ENCODE results near the gene SCN5A. TPM values are rescaled to one million over a fixed set of nuclear protein-coding genes. Genes with fewer than 3 reads are reported as not detected.

The SCN5A gene
- total and polyA plus RNA-seq, 2 donors (not counting 1 experiment from before 2014, with no cell fraction given) = 0.20 to 0.37 TPM

DNA sequence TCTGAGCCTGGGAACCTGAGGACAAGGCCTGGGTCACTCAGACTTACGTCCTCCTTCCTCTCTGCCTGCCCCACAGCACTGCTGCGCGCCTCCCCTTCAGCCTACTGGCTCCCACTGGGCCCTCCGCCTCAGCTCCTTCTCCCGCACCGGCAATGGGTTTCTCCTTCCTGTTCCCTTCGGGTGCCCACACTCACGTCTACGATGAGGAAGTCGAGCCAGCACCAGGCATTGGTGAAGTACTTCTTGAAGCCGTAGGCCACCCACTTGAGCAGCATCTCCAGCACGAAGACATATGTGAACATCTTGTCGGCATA lies 83.3 kb downstream of the SCN5A start:
- H4K20me1 ChIP-seq (ENCODE audit: control insufficient read depth, insufficient read depth, low read length, poor library complexity, severe bottlenecking) = no peaks in the 10 kb centered on the region
- H3K9me3 Mint-ChIP-seq (ENCODE audit: insufficient read depth) = no peaks in the 10 kb centered on the region
- H3K4me1 Mint-ChIP-seq = no peaks in the 10 kb centered on the region
- intact Hi-C loops (cut with micrococcal nuclease) = no loop called here
- POLR2A ChIA-PET = no interaction called here
- H3K27ac ChIP-seq (ENCODE audit: low read length in 2 of 2) = no peak overlapping the region
- no peak overlapping the region for H3K9ac ChIP-seq (ENCODE audit: low read length)
- H3K9me3 ChIP-seq (ENCODE audit: control extremely low read depth in 1 of 3, control insufficient read depth in 2 of 3, insufficient read depth in 1 of 3, low read length in 2 of 3) = no peaks in the 10 kb centered on the region
- no peaks in the 10 kb centered on the region for H3K27me3 Mint-ChIP-seq
- 88% methylated on average over 13 of the region's 13 CpGs for WGBS (ENCODE audit: insufficient coverage)
- TF ChIP-seq, protein P1, sequence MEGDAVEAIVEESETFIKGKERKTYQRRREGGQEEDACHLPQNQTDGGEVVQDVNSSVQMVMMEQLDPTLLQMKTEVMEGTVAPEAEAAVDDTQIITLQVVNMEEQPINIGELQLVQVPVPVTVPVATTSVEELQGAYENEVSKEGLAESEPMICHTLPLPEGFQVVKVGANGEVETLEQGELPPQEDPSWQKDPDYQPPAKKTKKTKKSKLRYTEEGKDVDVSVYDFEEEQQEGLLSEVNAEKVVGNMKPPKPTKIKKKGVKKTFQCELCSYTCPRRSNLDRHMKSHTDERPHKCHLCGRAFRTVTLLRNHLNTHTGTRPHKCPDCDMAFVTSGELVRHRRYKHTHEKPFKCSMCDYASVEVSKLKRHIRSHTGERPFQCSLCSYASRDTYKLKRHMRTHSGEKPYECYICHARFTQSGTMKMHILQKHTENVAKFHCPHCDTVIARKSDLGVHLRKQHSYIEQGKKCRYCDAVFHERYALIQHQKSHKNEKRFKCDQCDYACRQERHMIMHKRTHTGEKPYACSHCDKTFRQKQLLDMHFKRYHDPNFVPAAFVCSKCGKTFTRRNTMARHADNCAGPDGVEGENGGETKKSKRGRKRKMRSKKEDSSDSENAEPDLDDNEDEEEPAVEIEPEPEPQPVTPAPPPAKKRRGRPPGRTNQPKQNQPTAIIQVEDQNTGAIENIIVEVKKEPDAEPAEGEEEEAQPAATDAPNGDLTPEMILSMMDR (IDR thresholded peaks at IDR 0.05) = no peak
- DNase-seq = no peak
- H2AFZ ChIP-seq (ENCODE audit: insufficient read depth, low read depth, low read length, poor library complexity, severe bottlenecking) = no peak overlapping the region
- ATAC-seq (ENCODE audit: low read depth) = no peak
- no peaks in the 10 kb centered on the region for H3K4me1 ChIP-seq (ENCODE audit: control insufficient read depth in 2 of 2, insufficient read depth in 2 of 2, low read length in 2 of 2)
- H3K4me3 ChIP-seq (ENCODE audit: control extremely low read depth in 1 of 5, extremely low read depth in 1 of 5, insufficient read depth in 1 of 5, low read depth in 2 of 5, low read length in 4 of 5) = no peak overlapping the region
- no peaks in the 10 kb centered on the region for H3K27me3 ChIP-seq (replicated peaks in 1 of 4; ENCODE audit: control extremely low read depth in 1 of 4, control insufficient read depth in 3 of 4, insufficient read depth in 4 of 4, low read length in 3 of 4)
- no peak overlapping the region for H3K4me2 ChIP-seq (replicated peaks; ENCODE audit: low read depth, low read length, poor library complexity, severe bottlenecking)
- no peaks in the 10 kb centered on the region for H3K79me2 ChIP-seq (ENCODE audit: control insufficient read depth, insufficient read depth, low read length)
- H3K36me3 ChIP-seq (replicated peaks in 1 of 2; ENCODE audit: control extremely low read depth in 1 of 2, control insufficient read depth in 1 of 2, extremely low read depth in 1 of 2, insufficient read depth in 2 of 2, low read length in 1 of 2) = no peaks in the 10 kb centered on the region
- H3K27ac Mint-ChIP-seq = no peak overlapping the region
- no peak overlapping the region for H3K4me3 Mint-ChIP-seq
- CTCF ChIA-PET = no interaction called here

DNA sequence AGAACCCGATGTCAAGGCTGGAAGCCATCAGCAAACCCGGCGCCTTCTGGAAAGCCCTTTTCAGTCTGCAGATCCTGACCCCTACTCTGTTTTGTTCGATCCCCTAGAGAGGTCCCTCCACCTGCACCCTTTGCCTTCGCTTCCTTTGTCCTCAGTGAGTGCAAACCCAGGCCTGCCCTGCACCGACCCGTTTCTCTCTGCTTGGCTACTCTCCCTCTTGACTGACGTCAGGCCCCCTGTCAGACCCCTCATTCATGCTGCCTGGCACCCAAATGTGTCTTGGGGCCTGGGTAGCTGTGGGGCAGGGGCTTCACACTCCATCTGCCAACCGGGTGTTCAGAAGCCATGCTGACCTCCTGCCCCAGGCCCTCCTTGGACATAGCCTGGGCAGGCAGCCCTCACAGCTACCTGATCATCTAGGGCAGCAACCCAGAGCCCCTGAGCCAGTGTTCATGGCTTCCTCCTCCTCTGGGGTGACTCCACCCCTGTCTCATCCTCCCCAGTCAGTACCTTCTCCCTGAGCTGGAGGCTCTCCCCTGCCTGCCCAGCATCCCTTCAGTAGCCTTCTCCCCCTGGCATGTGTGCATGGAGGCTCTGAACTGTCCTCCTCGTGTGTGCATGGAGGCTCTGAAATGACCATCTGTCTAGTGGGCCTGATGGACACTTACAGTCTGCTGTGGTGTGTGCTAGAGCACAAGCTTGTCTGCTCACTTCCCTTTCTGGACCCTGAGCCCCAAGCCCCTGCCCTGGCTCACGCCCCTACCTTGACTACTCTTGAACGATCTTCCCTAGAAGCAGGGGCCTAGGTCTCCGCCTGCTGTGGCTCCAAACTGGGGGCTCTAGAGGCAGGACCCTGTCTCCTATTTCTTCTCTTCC lies 83.9 kb downstream of the SCN5A start:
- DNase-seq = no peak
- TF ChIP-seq EZH2 (IDR thresholded peaks at IDR 0.05; ENCODE audit: borderline replicate concordance, insufficient read depth, low read depth, low read length, poor library complexity, severe bottlenecking) = no peak
- TF ChIP-seq, protein P1 (IDR thresholded peaks at IDR 0.05) = no peak
- Mint-ChIP-seq H3K4me3 (no peak overlapping the region), H3K4me1 (no peaks in the 10 kb centered on the region), H3K27ac (no peak overlapping the region), H3K9me3 (ENCODE audit: insufficient read depth) (no peaks in the 10 kb centered on the region), H3K27me3 (no peaks in the 10 kb centered on the region)
- Histone ChIP-seq H3K27ac (ENCODE audit: low read length in 2 of 2) (no peak overlapping the region), H2AFZ (ENCODE audit: insufficient read depth, low read depth, low read length, poor library complexity, severe bottlenecking) (no peak overlapping the region), H3K79me2 (ENCODE audit: control insufficient read depth, insufficient read depth, low read length) (no peaks in the 10 kb centered on the region), H3K4me2 (replicated peaks; ENCODE audit: low read depth, low read length, poor library complexity, severe bottlenecking) (no peak overlapping the region), H3K4me1 (ENCODE audit: control insufficient read depth in 2 of 2, insufficient read depth in 2 of 2, low read length in 2 of 2) (no peaks in the 10 kb centered on the region), H3K36me3 (replicated peaks in 1 of 2; ENCODE audit: control extremely low read depth in 1 of 2, control insufficient read depth in 1 of 2, extremely low read depth in 1 of 2, insufficient read depth in 2 of 2, low read length in 1 of 2) (no peaks in the 10 kb centered on the region), H3K27me3 (replicated peaks in 1 of 4; ENCODE audit: control extremely low read depth in 1 of 4, control insufficient read depth in 3 of 4, insufficient read depth in 4 of 4, low read length in 3 of 4) (no peaks in the 10 kb centered on the region), H3K9ac (ENCODE audit: low read length) (no peak overlapping the region), H3K9me3 (ENCODE audit: control extremely low read depth in 1 of 3, control insufficient read depth in 2 of 3, insufficient read depth in 1 of 3, low read length in 2 of 3) (no peaks in the 10 kb centered on the region), H3K4me3 (ENCODE audit: control extremely low read depth in 1 of 5, extremely low read depth in 1 of 5, insufficient read depth in 1 of 5, low read depth in 2 of 5, low read length in 4 of 5) (no peak overlapping the region), H4K20me1 (ENCODE audit: control insufficient read depth, insufficient read depth, low read length, poor library complexity, severe bottlenecking) (no peaks in the 10 kb centered on the region)
- intact Hi-C loops (cut with micrococcal nuclease) = no loop called here
- ATAC-seq (ENCODE audit: low read depth) = no peak
- WGBS (ENCODE audit: insufficient coverage) = 95% methylated on average over 12 of the region's 13 CpGs
- POLR2A ChIA-PET = interaction anchor here (0.6 kb wide), 1 partner anchor 69 kb away, joined by 3 read pairs; no protein-coding TSS in a partner anchor
- CTCF ChIA-PET = no interaction called here
